ENCODE data around the gene CENPC. TPM values are rescaled to one million over a fixed set of nuclear protein-coding genes. Genes with fewer than 3 reads are reported as not detected.

The CENPC gene
- 27.2 and 36.4 TPM in 2 replicates for total RNA-seq (2014; rRNA removed; shearing (Covaris generic))

GRCh38 chr4:67545199-67546003, at the start of gene CENPC:
TSS of gene CENPC (minus strand) at chr4:67545503. CDS start at chr4:67545355, 148 bp downstream.
- peaks cover 4% of the 10 kb centered on the region for H3K4me1 ChIP-seq
- peak within 1 kb of the TSS; percentile 90 for H3K27ac ChIP-seq
- H3K9me3 ChIP-seq (replicated peaks): no peaks in the 10 kb centered on the region
- H3K27me3 ChIP-seq: no peaks in the 10 kb centered on the region
- DNase-seq: peak; percentile 98 to 99
- peaks cover 20% of the 10 kb centered on the region for H3K36me3 ChIP-seq
- peak within 1 kb of the TSS; percentile 89 for H3K4me3 ChIP-seq

- no peak for DNase-seq
- Histone ChIP-seq H3K27ac (no peak overlapping the region), H3K27me3 (no peaks in the 10 kb centered on the region), H3K36me3 (no peaks in the 10 kb centered on the region), H3K4me3 (no peak overlapping the region), H3K4me1 (no peaks in the 10 kb centered on the region), H3K9me3 (replicated peaks) (no peaks in the 10 kb centered on the region)
Observed at GRCh38 chr4:67593741-67594175, 48.5 kb upstream of the CENPC start.

- no peak for DNase-seq
- no peak overlapping the region for H3K4me3 ChIP-seq
Observed at GRCh38 chr4:67587156-67587555, 41.9 kb upstream of the CENPC start.

GRCh38 chr4:67584496-67584895, 39.2 kb upstream of the CENPC start:
- Histone ChIP-seq H3K9me3 (replicated peaks) (no peaks in the 10 kb centered on the region), H3K36me3 (no peaks in the 10 kb centered on the region), H3K27ac (no peak overlapping the region), H3K4me3 (no peak overlapping the region), H3K27me3 (no peaks in the 10 kb centered on the region), H3K4me1 (no peaks in the 10 kb centered on the region)
- DNase-seq: no peak

More at GRCh38 chr4:67587156-67587555, 41.9 kb upstream of the CENPC start:
- H3K27me3 ChIP-seq: no peaks in the 10 kb centered on the region
- H3K9me3 ChIP-seq (replicated peaks): no peaks in the 10 kb centered on the region
- no peaks in the 10 kb centered on the region for H3K4me1 ChIP-seq
- no peaks in the 10 kb centered on the region for H3K36me3 ChIP-seq
- no peak overlapping the region for H3K27ac ChIP-seq

- no peak overlapping the region for H3K4me3 ChIP-seq
- no peaks in the 10 kb centered on the region for H3K9me3 ChIP-seq (replicated peaks)
- no peaks in the 10 kb centered on the region for H3K27me3 ChIP-seq
- no peak for DNase-seq
- no peak overlapping the region for H3K27ac ChIP-seq
- no peaks in the 10 kb centered on the region for H3K4me1 ChIP-seq
- H3K36me3 ChIP-seq: no peaks in the 10 kb centered on the region
Observed at GRCh38 chr4:67581913-67582312, 36.6 kb upstream of the CENPC start.

GRCh38 chr4:67581208-67581857, 36.0 kb upstream of the CENPC start:
- H3K4me3 ChIP-seq: no peak overlapping the region
- H3K4me1 ChIP-seq: no peaks in the 10 kb centered on the region
- no peaks in the 10 kb centered on the region for H3K27me3 ChIP-seq
- DNase-seq: no peak
- H3K36me3 ChIP-seq: no peaks in the 10 kb centered on the region
- H3K9me3 ChIP-seq (replicated peaks): no peaks in the 10 kb centered on the region
- H3K27ac ChIP-seq: no peak overlapping the region

- no peak for DNase-seq
- no peaks in the 10 kb centered on the region for H3K27me3 ChIP-seq
- H3K9me3 ChIP-seq (replicated peaks): no peaks in the 10 kb centered on the region
- no peaks in the 10 kb centered on the region for H3K4me1 ChIP-seq
- no peak overlapping the region for H3K27ac ChIP-seq
- H3K4me3 ChIP-seq: no peak overlapping the region
- no peaks in the 10 kb centered on the region for H3K36me3 ChIP-seq
Observed at GRCh38 chr4:67580577-67580976, 35.3 kb upstream of the CENPC start.

GRCh38 chr4:67576538-67576937, 31.2 kb upstream of the CENPC start:
- Histone ChIP-seq H3K4me1 (peaks cover 5% of the 10 kb centered on the region; the same call in 1 of the 2 replicates), H3K27me3 (no peaks in the 10 kb centered on the region), H3K36me3 (no peaks in the 10 kb centered on the region; the same call in 1 of the 2 replicates), H3K9me3 (replicated peaks) (no peaks in the 10 kb centered on the region; the same call in 1 of the 2 replicates), H3K27ac (no peak overlapping the region), H3K4me3 (no peak overlapping the region)
- DNase-seq: no peak

GRCh38 chr4:67576059-67576466, 30.8 kb upstream of the CENPC start:
- H3K4me1 ChIP-seq: peaks cover 5% of the 10 kb centered on the region; the same call in 1 of the 2 replicates
- no peaks in the 10 kb centered on the region; the same call in 1 of the 2 replicates for H3K9me3 ChIP-seq (replicated peaks)
- H3K4me3 ChIP-seq: peak overlapping the region; percentile 51
- H3K27me3 ChIP-seq: no peaks in the 10 kb centered on the region
- no peaks in the 10 kb centered on the region; the same call in 1 of the 2 replicates for H3K36me3 ChIP-seq
- H3K27ac ChIP-seq: peak overlapping the region; percentile 10; the same call in 1 of the 2 replicates
- no peak for DNase-seq

GRCh38 chr4:67575232-67576058, 30.1 kb upstream of the CENPC start:
- Histone ChIP-seq H3K4me3 (peak overlapping the region; percentile 51), H3K36me3 (no peaks in the 10 kb centered on the region; the same call in 1 of the 2 replicates), H3K9me3 (replicated peaks) (no peaks in the 10 kb centered on the region; the same call in 1 of the 2 replicates), H3K27me3 (no peaks in the 10 kb centered on the region), H3K27ac (peak overlapping the region; percentile 10; the same call in 1 of the 2 replicates), H3K4me1 (peaks cover 5% of the 10 kb centered on the region; the same call in 1 of the 2 replicates)
- peak; percentile 13 to 50 for DNase-seq

GRCh38 chr4:67573193-67573592, 27.9 kb upstream of the CENPC start:
- H3K36me3 ChIP-seq: no peaks in the 10 kb centered on the region; the same call in 1 of the 2 replicates
- H3K4me1 ChIP-seq: peaks cover 5% of the 10 kb centered on the region; the same call in 1 of the 2 replicates
- H3K4me3 ChIP-seq: no peak overlapping the region
- H3K27ac ChIP-seq: no peak overlapping the region
- no peaks in the 10 kb centered on the region for H3K27me3 ChIP-seq
- no peak for DNase-seq
- H3K9me3 ChIP-seq (replicated peaks): no peaks in the 10 kb centered on the region; the same call in 1 of the 2 replicates

GRCh38 chr4:67571975-67572374, 26.7 kb upstream of the CENPC start:
- no peak for DNase-seq
- Histone ChIP-seq H3K4me3 (no peak overlapping the region), H3K27me3 (no peaks in the 10 kb centered on the region), H3K27ac (no peak overlapping the region), H3K36me3 (no peaks in the 10 kb centered on the region; the same call in 1 of the 2 replicates), H3K4me1 (peaks cover 5% of the 10 kb centered on the region; the same call in 1 of the 2 replicates), H3K9me3 (replicated peaks) (no peaks in the 10 kb centered on the region; the same call in 1 of the 2 replicates)

GRCh38 chr4:67570537-67570936, 25.2 kb upstream of the CENPC start:
- no peaks in the 10 kb centered on the region; the same call in 1 of the 2 replicates for H3K9me3 ChIP-seq (replicated peaks)
- H3K4me3 ChIP-seq: no peak overlapping the region
- no peaks in the 10 kb centered on the region for H3K27me3 ChIP-seq
- no peak for DNase-seq
- no peaks in the 10 kb centered on the region; the same call in 1 of the 2 replicates for H3K36me3 ChIP-seq
- peaks cover 5% of the 10 kb centered on the region; the same call in 1 of the 2 replicates for H3K4me1 ChIP-seq
- no peak overlapping the region for H3K27ac ChIP-seq

GRCh38 chr4:67568820-67569219, 23.5 kb upstream of the CENPC start:
- no peak for DNase-seq
- no peaks in the 10 kb centered on the region; the same call in 1 of the 2 replicates for H3K9me3 ChIP-seq (replicated peaks)
- H3K27ac ChIP-seq: no peak overlapping the region
- no peaks in the 10 kb centered on the region for H3K27me3 ChIP-seq
- no peaks in the 10 kb centered on the region for H3K4me1 ChIP-seq
- H3K36me3 ChIP-seq: no peaks in the 10 kb centered on the region
- no peak overlapping the region for H3K4me3 ChIP-seq
